ENCODE results near the gene ENC1.

Gene ENC1

GRCh38 chr5:74657165-74657564 lies 16.6 kb upstream of the ENC1 start:
- no peak for DNase-seq (ENCODE audit: low read depth in 3 of 3, low spot score in 1 of 3)

GRCh38 chr5:74655716-74656115 lies 15.2 kb upstream of the ENC1 start:
- no peak for DNase-seq (ENCODE audit: low read depth in 3 of 3, low spot score in 1 of 3)

GRCh38 chr5:74655206-74655605 lies 14.7 kb upstream of the ENC1 start:
- no peak for DNase-seq (ENCODE audit: low read depth in 3 of 3, low spot score in 1 of 3)

- DNase-seq (ENCODE audit: low read depth in 3 of 3, low spot score in 1 of 3) = no peak
Observed at GRCh38 chr5:74653991-74654390, 13.5 kb upstream of the ENC1 start.

GRCh38 chr5:74652576-74652975 lies 12.0 kb upstream of the ENC1 start:
- DNase-seq (ENCODE audit: low read depth in 3 of 3, low spot score in 1 of 3) = no peak

- no peak for DNase-seq (ENCODE audit: low read depth in 3 of 3, low spot score in 1 of 3)
Observed at GRCh38 chr5:74651710-74652109, 11.2 kb upstream of the ENC1 start.

GRCh38 chr5:74649421-74649973 lies 9.0 kb upstream of the ENC1 start:
- no peak for DNase-seq (ENCODE audit: low read depth in 3 of 3, low spot score in 1 of 3)

- DNase-seq (ENCODE audit: low read depth in 3 of 3, low spot score in 1 of 3) = no peak
Observed at GRCh38 chr5:74648835-74649293, 8.3 kb upstream of the ENC1 start.

GRCh38 chr5:74647096-74647495 lies 6.6 kb upstream of the ENC1 start:
- no peak for DNase-seq (ENCODE audit: low read depth in 3 of 3, low spot score in 1 of 3)

- no peak for DNase-seq (ENCODE audit: low read depth in 3 of 3, low spot score in 1 of 3)
Observed at GRCh38 chr5:74643111-74643562, 2.6 kb upstream of the ENC1 start.

GRCh38 chr5:74642543-74642863 lies 2.0 kb upstream of the ENC1 start:
- no peak for DNase-seq (ENCODE audit: low read depth in 3 of 3, low spot score in 1 of 3)

- no peak for DNase-seq (ENCODE audit: low read depth in 3 of 3, low spot score in 1 of 3)
Observed at GRCh38 chr5:74641735-74642542, 1.4 kb upstream of the ENC1 start.

GRCh38 chr5:74640954-74641734 lies 616 bp upstream of the ENC1 start:
- no peak for DNase-seq (ENCODE audit: low read depth in 3 of 3, low spot score in 1 of 3)

- no peak for DNase-seq (ENCODE audit: low read depth in 3 of 3, low spot score in 1 of 3)
Observed at GRCh38 chr5:74639807-74640449, 600 bp downstream of the ENC1 start.

GRCh38 chr5:74638970-74639806 lies 1.3 kb downstream of the ENC1 start:
- DNase-seq (ENCODE audit: low read depth in 3 of 3, low spot score in 1 of 3) = no peak

GRCh38 chr5:74638544-74638969 lies 2.0 kb downstream of the ENC1 start:
- no peak for DNase-seq (ENCODE audit: low read depth in 3 of 3, low spot score in 1 of 3)

GRCh38 chr5:74636552-74636951 lies 4.0 kb downstream of the ENC1 start:
- DNase-seq (ENCODE audit: low read depth in 3 of 3, low spot score in 1 of 3) = no peak

- no peak for DNase-seq (ENCODE audit: low read depth in 3 of 3, low spot score in 1 of 3)
Observed at GRCh38 chr5:74636149-74636548, 4.4 kb downstream of the ENC1 start.

- no peak for DNase-seq (ENCODE audit: low read depth in 3 of 3, low spot score in 1 of 3)
Observed at GRCh38 chr5:74634611-74635286, 5.8 kb downstream of the ENC1 start.

- no peak for DNase-seq (ENCODE audit: low read depth in 3 of 3, low spot score in 1 of 3)
Observed at GRCh38 chr5:74633695-74634094, 6.8 kb downstream of the ENC1 start.
